H1 (cell line): ENCODE results near the gene LHX5. TPM values are rescaled to one million over a fixed set of nuclear protein-coding genes. Genes with fewer than 3 reads are reported as not detected.
A peak's percentile ranks its signal among the peaks of the same experiment; 100 is the strongest.

Experiments
- CTCF ChIA-PET: fragments of 300-600 bp; sonication (Branson Sonifier 250); formaldehyde crosslinking; loops from one replicate; lab custom pipeline; 2021; ENCODE audit not compliant: partially characterized antibody; lab: Charles Lee
- POLR2A ChIA-PET: fragments of 300-600 bp; sonication (Branson Sonifier 250); formaldehyde crosslinking; loops from one replicate; lab custom pipeline; 2021; ENCODE audit warnings: inconsistent platforms; ENCODE audit not compliant: partially characterized antibody; lab: Charles Lee
- DNase-seq, 2 experiments: peaks; one replicate each; pipeline versions ENCODE4 v3.0.0 to v3.0.0-alpha.2; 2010 to 2022; ENCODE audit warnings: low spot score in 2 of 2, low read depth in 1 of 2, mixed read lengths in 1 of 2
- FAIRE-seq: peaks from 2 replicates; lab custom pipeline; 2011; peaks lifted over from hg19 to GRCh38; lab: Jason Lieb, UNC
- H2AFZ ChIP-seq: 2 replicates; pipeline ENCODE4 v1.8.1; 2012; ENCODE audit warnings: low read length, inconsistent platforms
- H2AK5ac ChIP-seq: 2 replicates; pipeline ENCODE4 v1.6.1; 2013; ENCODE audit warnings: low read depth, low read length
- H2BK120ac ChIP-seq: replicated peaks from 2 replicates; pipeline ENCODE3; 2013; ENCODE audit warnings: low read depth, low read length, inconsistent platforms
- H2BK12ac ChIP-seq: 2 replicates; pipeline ENCODE4 v1.6.1; 2013; ENCODE audit warnings: low read depth, low read length
- H2BK15ac ChIP-seq: 2 replicates; pipeline ENCODE4 v1.6.1; 2013; ENCODE audit warnings: low read length
- H2BK20ac ChIP-seq: 2 replicates; pipeline ENCODE4 v1.6.1; 2013; ENCODE audit warnings: low read length
- H2BK5ac ChIP-seq: 2 replicates; pipeline ENCODE4 v1.6.1; 2013; ENCODE audit warnings: low read depth, low read length
- H3K14ac ChIP-seq: 2 replicates; pipeline ENCODE4 v1.6.1; 2013; ENCODE audit warnings: inconsistent platforms; ENCODE audit not compliant: insufficient read length
- H3K18ac ChIP-seq: 2 replicates; pipeline ENCODE4 v1.6.1; 2013; ENCODE audit warnings: low read length; ENCODE audit errors: extremely low read depth
- H3K23ac ChIP-seq: 2 replicates; pipeline ENCODE4 v1.6.1; 2013; ENCODE audit warnings: inconsistent platforms; ENCODE audit not compliant: insufficient read length
- H3K23me2 ChIP-seq: 2 replicates; pipeline ENCODE4 v1.6.1; 2013; ENCODE audit warnings: low read depth, low read length
- H3K27ac ChIP-seq: 2 replicates; pipeline ENCODE4 v1.6.1; 2011; ENCODE audit warnings: low read depth, low read length, inconsistent platforms
- H3K27me3 ChIP-seq, 4 experiments: replicated peaks in 1 of 4; 1 replicate in 1 of 4; 2 replicates in 3 of 4; pipeline versions ENCODE4 v1.6.1 to v1.8.1; 2011 to 2013; ENCODE audit warnings: low read length in 3 of 4, mild to moderate bottlenecking in 3 of 4, inconsistent platforms in 2 of 4, mixed read lengths in 2 of 4, moderate library complexity in 1 of 4; ENCODE audit not compliant: control insufficient read depth in 3 of 4, insufficient read depth in 3 of 4; ENCODE audit errors: extremely low read depth in 1 of 4
- H3K36me3 ChIP-seq, 4 experiments: 2 replicates each; pipeline versions ENCODE4 v1.6.1 to v1.8.1; 2011 to 2013; ENCODE audit warnings: mild to moderate bottlenecking in 4 of 4, low read length in 3 of 4, moderate library complexity in 2 of 4, control low read depth in 1 of 4, inconsistent platforms in 1 of 4; ENCODE audit not compliant: insufficient read depth in 4 of 4, control insufficient read depth in 2 of 4
- H3K4ac ChIP-seq: replicated peaks from 2 replicates; pipeline ENCODE3; 2013; ENCODE audit warnings: low read length, low read depth, mixed read lengths, inconsistent platforms; ENCODE audit not compliant: insufficient read length
- H3K4me1 ChIP-seq, 4 experiments: replicated peaks in 1 of 4; 1 replicate in 1 of 4; 2 replicates in 3 of 4; pipeline versions ENCODE4 v1.6.1 to v1.8.1; 2011 to 2013; ENCODE audit warnings: low read length in 3 of 4, inconsistent platforms in 2 of 4, mixed read lengths in 1 of 4; ENCODE audit not compliant: insufficient read depth in 4 of 4, control insufficient read depth in 3 of 4
- H3K4me2 ChIP-seq, 2 experiments: 2 replicates each; pipeline versions ENCODE4 v1.6.1 to v1.8.1; 2011 to 2013; ENCODE audit warnings: low read depth in 2 of 2, low read length in 2 of 2, control low read depth in 1 of 2, inconsistent platforms in 1 of 2, mild to moderate bottlenecking in 1 of 2; ENCODE audit not compliant: insufficient read depth in 1 of 2
- H3K4me3 ChIP-seq, 4 experiments: fragments of 200-600, 300-600 bp in 1 of 4; sonication (generic), shearing (Covaris generic), sonication (Bioruptor Twin) in 1 of 4; 2 replicates each; pipeline versions ENCODE4 v1.5.1 to v1.8.1; 2011 to 2016; ENCODE audit warnings: low read length in 4 of 4, low read depth in 3 of 4, control low read depth in 2 of 4, inconsistent platforms in 2 of 4, mild to moderate bottlenecking in 2 of 4, mixed read lengths in 1 of 4, moderate library complexity in 1 of 4; ENCODE audit not compliant: insufficient read depth in 2 of 4; ENCODE audit errors: extremely low read depth in 1 of 4
- H3K56ac ChIP-seq: replicated peaks from 2 replicates; pipeline ENCODE3; 2013; ENCODE audit warnings: low read depth, mild to moderate bottlenecking, mixed read lengths, low read length, inconsistent platforms; ENCODE audit not compliant: insufficient read length
- H3K79me1 ChIP-seq: 2 replicates; pipeline ENCODE4 v1.6.1; 2013; ENCODE audit warnings: low read depth, low read length, control low read depth
- H3K79me2 ChIP-seq, 2 experiments: 2 replicates each; pipeline versions ENCODE4 v1.6.1 to v1.8.1; 2012 to 2013; ENCODE audit warnings: low read length in 2 of 2, mild to moderate bottlenecking in 2 of 2, inconsistent platforms in 1 of 2; ENCODE audit not compliant: insufficient read depth in 2 of 2, control insufficient read depth in 1 of 2
- H3K9ac ChIP-seq, 4 experiments: replicated peaks in 1 of 4; 1 replicate in 1 of 4; 2 replicates in 3 of 4; pipeline versions ENCODE4 v1.6.1 to v1.8.1; 2011 to 2013; ENCODE audit warnings: low read depth in 3 of 4, low read length in 3 of 4, control low read depth in 2 of 4, mild to moderate bottlenecking in 2 of 4, moderate library complexity in 2 of 4, inconsistent platforms in 1 of 4; ENCODE audit errors: extremely low read depth in 1 of 4
- H3K9me3 ChIP-seq, 2 experiments: 2 replicates each; pipeline versions ENCODE4 v1.6.1 to v1.8.1; 2012 to 2013; ENCODE audit warnings: mild to moderate bottlenecking in 2 of 2, moderate library complexity in 2 of 2, control low read depth in 1 of 2, inconsistent platforms in 1 of 2, low read depth in 1 of 2, low read length in 1 of 2, mixed read lengths in 1 of 2; ENCODE audit not compliant: insufficient read depth in 2 of 2
- H4K20me1 ChIP-seq, 2 experiments: replicated peaks in 1 of 2; 2 replicates each; pipeline versions ENCODE3 to v1.8.1; 2011 to 2013; ENCODE audit warnings: inconsistent platforms in 2 of 2, low read length in 2 of 2, mild to moderate bottlenecking in 1 of 2; ENCODE audit not compliant: insufficient read depth in 2 of 2, control insufficient read depth in 1 of 2
- H4K5ac ChIP-seq: 2 replicates; pipeline ENCODE4 v1.6.1; 2013; ENCODE audit warnings: low read length, low read depth, mixed read lengths, inconsistent platforms; ENCODE audit not compliant: insufficient read length
- H4K8ac ChIP-seq: 2 replicates; pipeline ENCODE4 v1.8.0; 2013; ENCODE audit warnings: mild to moderate bottlenecking, moderate library complexity, low read length, inconsistent platforms; ENCODE audit not compliant: insufficient read depth; ENCODE audit errors: extremely low read depth
- H4K91ac ChIP-seq: replicated peaks from 2 replicates; pipeline ENCODE3; 2013; ENCODE audit warnings: low read length, mixed read lengths, inconsistent platforms; ENCODE audit not compliant: insufficient read length
- BCL11A ChIP-seq, 2 experiments: IDR thresholded peaks; one replicate each; pipeline ENCODE4 v1.6.1; 2011; ENCODE audit warnings: low read depth in 2 of 2, low read length in 2 of 2, mild to moderate bottlenecking in 2 of 2
- CREB1 ChIP-seq: IDR thresholded peaks from 2 replicates; pipeline ENCODE4 v1.6.1; 2012; ENCODE audit warnings: inconsistent platforms
- E2F6 ChIP-seq: IDR thresholded peaks from 2 replicates; pipeline ENCODE4 v1.6.1; 2012; ENCODE audit warnings: inconsistent platforms
- EGR1 ChIP-seq: IDR thresholded peaks from 2 replicates; pipeline ENCODE4 v1.6.1; 2011; ENCODE audit warnings: low read depth, low read length, borderline replicate concordance
- RBBP5 ChIP-seq: IDR thresholded peaks from 2 replicates; pipeline ENCODE4 v1.7.1; 2012; ENCODE audit warnings: low read depth, mild to moderate bottlenecking, inconsistent platforms, low read length, moderate library complexity, borderline replicate concordance
- RNF2 ChIP-seq: fragments of 200-900, 300-1000 bp; sonication (generic); IDR thresholded peaks from 2 replicates; pipeline ENCODE4 v1.7.1; 2016; ENCODE audit warnings: borderline replicate concordance, low read depth, mild to moderate bottlenecking, antibody characterized with exemption, low read length; ENCODE audit not compliant: poor library complexity, severe bottlenecking; ENCODE audit errors: missing control alignments
- SUZ12 ChIP-seq: fragments of 200-600 bp; sonication (generic); IDR thresholded peaks from 2 replicates; pipeline ENCODE4 v1.6.1; 2012; ENCODE audit warnings: mild to moderate bottlenecking, inconsistent platforms, low read length, moderate library complexity, mixed read lengths
- WGBS, 2 experiments: shearing (Covaris generic) in 1 of 2; methylation state at CpG; one replicate each; pipeline versions ENCODE4 v1.1.6 to v1.1.7; 2013 to 2015; ENCODE audit warnings: low lambda C conversion rate in 2 of 2, mixed read lengths in 2 of 2, inconsistent platforms in 1 of 2, low coverage in 1 of 2, missing lambda C conversion rate in 1 of 2; ENCODE audit not compliant: insufficient replicate concordance in 2 of 2, insufficient coverage in 1 of 2, insufficient read length in 1 of 2; ENCODE audit errors: extremely low coverage in 1 of 2, missing lambda C conversion rate in 1 of 2; 5-methylcytosine and 5-hydroxymethylcytosine counted together
- polyA plus RNA-seq, 7 experiments: library from polyadenylated mRNA; depleted of rRNA in 3 of 7; stranded (reverse) in 5 of 7; unstranded in 2 of 7; fragments of >200 nt in 5 of 7; fragments of 200-250 nt in 2 of 7; gene quantifications; 1 replicate in 5 of 7; 2 replicates in 1 of 7; 4 replicates in 1 of 7; pipeline versions ENCODE4 v1.2.1 to v1.2.3, GENCODE V29; 2011 to 2013; ENCODE audit warnings: missing spikeins in 2 of 7, mixed read lengths in 2 of 7
- total RNA-seq: library from RNA; stranded (reverse); fragmentation: NEBNext Ultra II Directional; extraction: Animal tissue kit (Norgen Biotek cat#: 25700); gene quantifications from 2 replicates; pipeline ENCODE4 v1.2.1, GENCODE V29; 2021

The LHX5 gene
- total and polyA plus RNA-seq, 2 of the 8 experiments (the other 6 are each of a cell fraction or from before 2014, with no cell fraction given): 0.47 to 1.1 TPM

- Histone ChIP-seq H2BK15ac (peak overlapping the region; percentile 81; the same call in 1 of the 2 replicates), H3K4me1 (peaks cover 4 to 83% (median 55%) of the 10 kb centered on the region in 4 experiments), H2BK12ac (peak overlapping the region; percentile 97), H3K4me2 (peak overlapping the region; percentile 93 to 97), H4K91ac (peak overlapping the region; percentile 72), H3K14ac (no peak overlapping the region), H2BK5ac (peak overlapping the region; percentile 35; the same call in 1 of the 2 replicates), H3K23me2 (peaks cover 26% of the 10 kb centered on the region; the same call in 1 of the 2 replicates), H4K8ac (0 out of 2 replicates have a peak overlapping the region, but pooled peaks have one; percentile 63), H3K9ac (peak overlapping the region in 1 of 4 experiments; percentile 16; a peak in 1 of 7 replicates), H3K23ac (no peak overlapping the region), H3K4ac (no peak overlapping the region), H3K36me3 (peaks cover 3 to 70% (median 5%) of the 10 kb centered on the region in 4 experiments; a peak in 5 of 8 replicates), H3K18ac (peak overlapping the region; percentile 90), H3K4me3 (peak overlapping the region; percentile 53 to 66 (median 60); a peak in 6 of 8 replicates), H4K5ac (no peak overlapping the region), H2BK120ac (no peak overlapping the region), H3K56ac (no peak overlapping the region), H2AFZ (no peak overlapping the region), H4K20me1 (peaks cover 23 to 39% of the 10 kb centered on the region in 2 experiments), H3K27ac (no peak overlapping the region), H3K79me2 (peaks cover 0 to 6% of the 10 kb centered on the region in 2 experiments; a peak in 2 of 4 replicates), H2AK5ac (peak overlapping the region; percentile 94; the same call in 1 of the 2 replicates), H3K79me1 (no peaks in the 10 kb centered on the region), H3K9me3 (no peaks in the 10 kb centered on the region), H2BK20ac (no peak overlapping the region; the same call in 1 of the 2 replicates), H3K27me3 (peaks cover 92 to 100% (median 99%) of the 10 kb centered on the region in 4 experiments)
- no peak for FAIRE-seq
- WGBS, 2 experiments: 5% methylated on average over 20 of the region's 38 CpGs; no CpG with 5 or more reads in 1 of the 2 experiments
- ChIA-PET POLR2A (interaction anchor here (1.1 to 2.3 kb wide), 3 partner anchors 8 to 142 kb away, joined by 3 to 15 read pairs (median 4); no protein-coding TSS in a partner anchor), CTCF (interaction anchor here (0.8 to 9.0 kb wide), 10 partner anchors 9 to 179 kb away, joined by 3 to 79 read pairs (median 4); no protein-coding TSS in a partner anchor)
- TF ChIP-seq E2F6 (peak; percentile 80), BCL11A (IDR thresholded peaks at IDR 0.05; ENCODE audit: low read depth in 2 of 2, low read length in 2 of 2) (no peak), RNF2 (peak; percentile 57), CREB1 (peak; percentile 30; the same call in 1 of the 2 replicates), SUZ12 (peak; percentile 76; the same call in 1 of the 2 replicates), EGR1 (no peak; the same call in 1 of the 2 replicates), RBBP5 (no peak)
- peak in 1 of 2 experiments; percentile 56 for DNase-seq
Observed at GRCh38 chr12:113468365-113469223, 3.1 kb downstream of the LHX5 start.
